Fibroblast of skin of right quadriceps (primary cell): ENCODE results near the gene RMDN3.

Experiments used
- DNase-seq: peaks from one replicate; pipeline ENCODE4 v3.0.0-alpha.2; 2013

The RMDN3 gene

GRCh38 chr15:40693904-40694687 lies 61.0 kb downstream of the RMDN3 start:
- DNase-seq, result peak; percentile 1

GRCh38 chr15:40691737-40692136 lies 63.3 kb downstream of the RMDN3 start:
- no peak for DNase-seq

GRCh38 chr15:40688932-40689799 lies 65.9 kb downstream of the RMDN3 start:
- no peak for DNase-seq
